22Rv1 (cell line): ENCODE data around the gene BPIFA3.
"Not testable (repeated sequence)": the region's sequence is repeated elsewhere in the genome, so short reads cannot be mapped to it uniquely, and the experiment has no call there.

Experiments
- H3K27ac ChIP-seq: fragments of 450-650 bp; 2 replicates; pipeline ENCODE4 v1.5.1; 2017
- CTCF ChIP-seq: fragments of 450-650 bp; IDR thresholded peaks from 2 replicates; pipeline ENCODE4 v1.5.1; 2017; ENCODE audit warnings: mild to moderate bottlenecking
- ZFX ChIP-seq: fragments of 450-650 bp; IDR thresholded peaks from 2 replicates; pipeline ENCODE4 v1.6.1; 2017; ENCODE audit warnings: antibody characterized with exemption, borderline replicate concordance

The BPIFA3 gene

DNA sequence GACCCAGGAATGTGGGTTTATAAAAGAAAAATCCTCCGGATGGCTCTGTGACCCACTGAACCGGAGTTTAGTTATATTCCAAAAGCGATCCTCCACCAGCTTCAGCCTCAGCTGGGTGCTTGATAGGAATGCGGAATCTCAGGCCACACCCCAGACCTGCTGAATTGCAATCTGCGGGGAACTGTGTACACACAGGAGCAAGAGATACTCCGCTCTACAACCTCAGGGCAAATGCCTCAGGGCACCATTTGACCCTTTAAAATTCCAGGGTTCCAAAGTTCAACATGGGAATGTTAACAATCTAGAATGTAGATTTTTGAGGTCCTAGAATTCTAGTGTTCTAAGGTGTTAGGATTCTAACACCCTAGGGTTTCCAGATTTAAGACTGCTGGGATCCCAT, 38.4 kb upstream of the BPIFA3 start:
- no peak for TF ChIP-seq ZFX
- TF ChIP-seq CTCF = no peak
- H3K27ac ChIP-seq = no peak overlapping the region

DNA sequence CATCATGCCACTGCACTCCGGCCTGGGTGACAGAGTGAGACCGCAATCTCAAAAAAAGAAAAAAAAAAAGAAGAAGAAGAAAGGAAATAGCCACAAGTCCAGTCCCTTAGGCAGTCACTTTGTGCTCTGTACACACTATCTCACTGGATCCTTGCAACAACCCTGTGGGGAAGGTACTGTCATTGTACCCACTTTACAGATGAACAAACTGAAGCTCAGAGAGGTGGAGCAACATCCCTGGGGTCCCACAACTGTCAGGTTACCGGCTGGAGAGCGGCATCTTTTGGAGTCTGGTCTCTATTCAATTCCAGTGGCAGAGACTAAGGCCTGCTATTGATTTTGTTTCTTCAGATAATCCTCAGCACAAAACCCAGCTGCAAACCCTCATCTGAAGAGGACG, 37.0 kb upstream of the BPIFA3 start:
- no peak overlapping the region for H3K27ac ChIP-seq
- TF ChIP-seq ZFX (no peak), CTCF (no peak)

DNA sequence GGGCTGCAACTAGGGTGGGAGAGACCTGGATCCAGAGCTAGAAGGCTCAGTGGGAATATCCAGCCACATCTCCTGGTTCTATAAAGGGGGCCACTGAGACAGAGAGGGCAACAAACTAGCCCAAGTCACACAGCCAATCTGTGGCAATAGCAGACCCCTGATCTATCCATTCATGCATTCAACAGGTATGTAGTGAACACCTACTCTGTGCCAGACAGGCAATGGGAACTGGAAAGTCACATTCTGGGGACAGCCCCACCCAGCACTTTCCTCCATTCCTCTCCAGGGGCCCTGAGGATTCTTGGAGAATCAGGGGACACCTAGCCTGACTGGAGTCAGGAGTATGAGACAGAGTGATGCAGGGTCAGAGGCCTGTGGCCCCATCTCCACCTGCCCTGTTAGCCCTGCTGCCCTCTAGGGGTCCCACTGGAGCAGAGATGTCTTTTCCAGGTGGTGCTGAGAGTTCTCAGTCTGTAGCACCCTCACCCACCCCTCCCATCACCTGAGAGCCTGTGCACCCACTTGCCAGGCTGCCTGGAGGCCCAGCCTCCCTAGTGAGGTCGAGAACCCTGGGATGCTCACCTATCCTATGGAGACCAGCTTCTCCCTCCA, 35.6 kb upstream of the BPIFA3 start:
- no peak overlapping the region for H3K27ac ChIP-seq
- TF ChIP-seq CTCF = peak; percentile 17; the same call in 1 of the 2 replicates
- no peak for TF ChIP-seq ZFX

DNA sequence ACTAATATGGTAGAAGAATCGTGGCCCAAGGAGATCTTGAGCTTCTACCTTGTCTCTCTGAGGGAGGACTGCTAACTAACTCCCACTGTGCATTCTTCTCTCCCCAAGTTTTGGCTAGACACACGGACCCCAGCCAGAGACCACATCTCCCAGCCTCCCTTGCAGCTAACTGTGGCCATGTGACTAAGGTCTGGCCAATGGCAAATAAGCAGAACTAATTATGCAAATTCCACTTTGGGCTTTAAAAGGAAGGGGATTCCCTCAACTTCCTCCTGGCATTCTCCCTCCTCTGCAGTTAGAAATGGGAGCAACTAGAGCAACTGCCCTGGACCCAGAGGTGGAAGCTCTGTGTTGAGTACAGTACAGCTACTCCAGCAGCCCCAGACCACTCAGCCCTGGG, 33.8 kb upstream of the BPIFA3 start:
- no peak for TF ChIP-seq ZFX
- no peak for TF ChIP-seq CTCF
- H3K27ac ChIP-seq = no peak overlapping the region

GRCh38 chr20:33185031-33185590, 32.0 kb upstream of the BPIFA3 start:
- not testable (repeated sequence) for H3K27ac ChIP-seq

- TF ChIP-seq ZFX = no peak
- no peak for TF ChIP-seq CTCF
- peak overlapping the region; percentile 95 for H3K27ac ChIP-seq
These were observed 29.7 kb upstream of the BPIFA3 start for GRCh38 chr20:33187491-33187890.

- H3K27ac ChIP-seq = peak overlapping the region; percentile 95
- TF ChIP-seq ZFX (no peak), CTCF (no peak)
These were observed 28.7 kb upstream of the BPIFA3 start for GRCh38 chr20:33188421-33188820.

DNA sequence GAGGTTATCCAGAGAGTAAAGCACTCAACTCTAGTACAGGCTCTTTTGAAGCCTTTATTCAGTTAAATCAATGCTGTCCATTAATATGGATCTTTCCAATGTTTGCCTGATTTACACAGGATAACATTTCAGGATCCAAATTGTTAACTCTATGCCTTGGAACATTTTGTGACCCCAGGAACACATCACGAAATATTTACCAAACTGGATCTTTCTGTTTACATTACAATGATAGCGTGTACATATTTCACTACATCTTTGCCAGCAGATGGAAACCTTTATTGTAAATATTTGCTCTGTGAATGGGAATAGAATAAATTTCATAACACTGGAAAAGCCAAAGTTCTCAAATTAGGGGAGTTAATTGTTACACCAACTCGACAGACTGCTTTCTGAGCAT, 25.7 kb upstream of the BPIFA3 start:
- TF ChIP-seq CTCF (no peak), ZFX (no peak)
- peak overlapping the region; percentile 95 for H3K27ac ChIP-seq
